ENCODE measurements around the gene GPRIN2.

- TF ChIP-seq POLR2A (IDR thresholded peaks at IDR 0.05) (no peak), CTCF (IDR thresholded peaks at IDR 0.05) (no peak)
These were observed 1.1 kb downstream of the GPRIN2 start for GRCh38 chr10:46555366-46555712.

All from gastroesophageal sphincter (tissue), 3 donors.